NCI-H774 (cell line): ENCODE measurements around the gene APOH.

Experiments
- DNase-seq: peaks from one replicate; lab custom pipeline; 2025; lab: John Stamatoyannopoulos, UW

APOH gene

DNA sequence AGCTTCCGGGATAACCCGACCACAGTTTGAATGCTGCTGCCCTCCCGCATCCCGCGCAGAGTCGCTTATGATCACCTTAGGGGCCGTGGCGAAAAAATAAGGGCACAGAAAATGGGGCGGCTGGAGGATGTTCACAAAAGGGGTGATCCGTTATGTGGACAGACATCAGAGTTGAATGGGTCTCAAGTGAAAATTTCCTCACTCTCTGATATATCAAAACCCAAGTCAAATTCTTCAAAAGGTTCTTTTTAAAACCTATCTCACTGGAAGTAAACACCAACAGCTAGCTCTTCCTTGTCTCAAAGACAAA, 36.9 kb downstream of the APOH start:
- DNase-seq, result no peak

DNA sequence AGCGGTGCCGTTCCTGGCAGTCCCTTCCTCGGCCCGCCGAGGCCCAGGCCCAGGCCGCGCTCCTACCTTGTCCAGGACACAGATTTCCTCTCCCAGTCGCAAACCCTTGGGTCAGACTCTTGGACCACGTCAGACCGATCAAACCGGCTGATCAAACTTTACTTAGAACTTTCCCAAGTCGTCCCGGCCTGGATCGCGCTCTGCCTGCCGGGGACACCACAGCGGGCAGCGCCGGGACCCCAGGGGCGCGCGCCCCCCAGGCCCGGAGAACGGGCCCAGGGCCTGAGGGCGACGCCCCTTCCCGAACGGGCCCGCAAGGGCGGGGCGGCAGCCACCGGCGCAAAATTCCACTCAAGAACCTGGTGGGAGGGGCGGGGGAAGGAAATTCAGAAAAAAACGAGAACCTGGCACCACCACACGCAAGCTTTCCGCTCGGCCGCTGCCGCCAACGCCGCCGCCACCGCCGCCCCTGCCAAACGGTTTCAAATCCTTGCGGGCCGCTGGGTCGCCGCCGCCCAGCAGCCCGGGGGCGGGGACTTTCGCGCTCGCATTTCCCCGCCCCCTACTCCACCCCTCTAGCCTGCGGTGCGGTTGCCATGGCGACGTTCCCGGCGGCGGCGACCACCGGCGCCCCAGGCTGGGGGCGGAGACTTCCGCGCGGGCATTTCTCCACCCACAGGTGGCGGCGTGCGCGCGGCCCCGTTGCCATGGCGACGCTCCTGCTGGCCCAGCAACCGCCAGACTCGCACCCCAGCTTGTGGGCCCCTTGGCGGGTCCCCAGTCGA, 37.4 kb downstream of the APOH start, which contains the start of gene CEP112:
TSS of gene CEP112 (minus strand) at position 541 of the 785 bp plus-strand sequence.
- peak; percentile 95 for DNase-seq

DNA sequence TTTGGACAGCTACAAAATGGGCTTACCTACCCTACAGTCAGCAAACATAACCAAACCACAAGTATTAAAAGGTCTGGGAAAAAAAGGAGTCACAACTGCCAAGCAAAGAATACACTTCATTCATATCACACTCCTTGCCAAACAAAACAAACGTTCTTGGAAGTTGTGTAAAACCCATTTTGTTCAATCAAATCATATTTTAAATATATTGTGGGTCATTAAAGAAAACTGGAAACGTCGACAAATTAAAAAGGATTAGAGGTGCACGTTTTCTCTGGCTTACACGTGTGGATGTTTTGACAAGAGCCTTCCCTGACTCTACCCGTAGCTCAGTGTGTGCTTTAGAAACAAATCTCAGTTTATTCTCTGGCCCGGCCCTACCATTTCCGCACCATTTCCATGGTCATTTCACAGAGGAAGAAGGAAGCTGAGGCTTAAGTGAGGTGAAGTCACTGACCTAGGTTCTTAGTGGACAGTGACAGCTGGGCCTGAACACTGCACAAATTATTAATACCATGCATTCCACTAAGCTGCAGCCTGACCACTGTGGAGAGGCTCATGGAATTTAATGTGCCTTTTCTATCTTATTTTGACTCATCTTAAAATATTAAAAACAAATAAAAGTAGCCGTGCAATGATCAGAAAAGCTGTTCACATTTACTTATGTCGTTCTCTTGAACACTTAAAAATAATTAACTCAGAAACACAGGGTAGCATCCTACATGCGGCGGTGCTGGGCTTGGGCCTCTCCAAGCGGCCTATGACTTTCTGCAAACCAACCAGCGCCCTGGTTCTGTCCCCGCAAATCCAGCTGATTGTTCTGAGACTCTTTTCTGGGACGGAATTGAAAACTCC, 38.2 kb downstream of the APOH start:
- no peak for DNase-seq

GRCh38 chr17:66187718-66188117, 41.5 kb downstream of the APOH start:
- no peak for DNase-seq

DNA sequence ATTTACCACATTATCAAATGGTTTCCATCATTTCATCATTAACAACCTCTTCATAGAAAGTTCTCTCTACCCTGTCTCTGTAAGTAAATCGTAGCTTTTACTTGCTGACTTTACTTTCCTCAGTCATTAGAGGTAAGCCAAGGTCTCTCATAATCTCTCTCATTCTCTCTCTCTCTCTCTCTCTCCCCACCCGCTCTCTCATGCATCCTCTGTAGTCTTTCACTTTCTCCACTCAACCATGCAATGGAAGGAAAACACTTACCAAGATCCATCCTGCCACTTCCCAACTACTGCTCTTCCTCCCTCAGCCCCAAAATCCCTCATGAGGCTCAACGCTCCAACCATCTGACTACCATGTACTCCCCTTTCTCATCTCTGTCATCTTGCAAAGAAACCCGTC, 43.4 kb downstream of the APOH start:
- DNase-seq, result no peak

DNA sequence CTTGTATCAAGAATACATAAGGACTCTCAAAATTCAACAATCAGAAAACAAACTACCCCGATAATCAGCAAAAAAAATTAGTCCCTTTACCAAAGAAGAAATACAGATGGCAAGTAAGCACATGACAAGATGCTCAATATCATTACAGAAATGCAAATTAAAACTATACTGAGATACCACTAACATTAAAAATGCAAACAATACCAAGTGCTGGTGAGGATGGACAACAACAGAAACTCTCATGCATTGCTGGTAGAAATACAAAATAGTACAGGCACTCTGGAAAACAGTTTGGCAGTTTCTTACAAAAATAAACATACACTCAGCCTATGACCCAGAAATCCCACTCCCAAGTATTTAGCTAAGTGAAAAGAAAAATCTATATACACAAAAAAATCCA, 44.8 kb downstream of the APOH start:
- no peak for DNase-seq

DNA sequence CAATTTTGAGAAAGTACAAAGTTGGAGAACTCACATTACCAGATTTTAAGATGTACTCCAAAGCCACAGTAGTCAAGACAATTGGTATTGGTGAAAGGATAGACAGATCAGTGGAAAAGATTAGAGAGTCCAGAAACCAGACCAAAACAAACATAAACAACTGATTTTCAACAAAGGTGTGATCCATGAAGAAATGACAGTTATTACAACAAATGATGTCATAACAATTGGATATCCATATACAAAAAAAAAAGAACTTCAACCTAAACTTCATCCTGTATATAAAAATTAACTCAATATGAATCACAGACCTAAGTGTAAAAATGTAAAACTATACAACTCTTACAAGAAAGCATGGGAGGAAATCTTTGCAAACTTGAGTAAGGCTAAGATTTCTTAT, 45.7 kb downstream of the APOH start:
- no peak for DNase-seq

GRCh38 chr17:66178642-66179041, 50.6 kb downstream of the APOH start:
- DNase-seq, result no peak

DNA sequence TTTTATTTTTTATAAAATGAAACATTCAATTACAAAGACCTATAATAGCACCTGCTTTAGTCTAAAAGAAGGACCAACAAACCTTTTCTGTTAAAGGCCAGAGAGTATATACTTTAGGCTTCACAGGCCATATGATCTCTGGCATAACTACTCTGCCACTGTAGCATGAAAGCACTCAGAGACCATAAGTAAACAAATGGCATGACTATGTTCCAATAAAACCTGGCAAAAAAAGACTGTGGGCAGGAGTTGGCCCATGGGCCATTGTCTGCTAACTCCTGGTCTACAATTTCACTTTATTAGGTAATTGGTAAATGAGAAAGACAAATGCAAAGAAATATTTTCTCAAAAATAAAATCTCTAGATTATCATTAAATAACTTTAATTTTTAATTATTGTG, 52.2 kb downstream of the APOH start:
- peak; percentile 98 for DNase-seq

GRCh38 chr17:66175892-66176291, 53.3 kb downstream of the APOH start:
- peak; percentile 42 for DNase-seq

DNA sequence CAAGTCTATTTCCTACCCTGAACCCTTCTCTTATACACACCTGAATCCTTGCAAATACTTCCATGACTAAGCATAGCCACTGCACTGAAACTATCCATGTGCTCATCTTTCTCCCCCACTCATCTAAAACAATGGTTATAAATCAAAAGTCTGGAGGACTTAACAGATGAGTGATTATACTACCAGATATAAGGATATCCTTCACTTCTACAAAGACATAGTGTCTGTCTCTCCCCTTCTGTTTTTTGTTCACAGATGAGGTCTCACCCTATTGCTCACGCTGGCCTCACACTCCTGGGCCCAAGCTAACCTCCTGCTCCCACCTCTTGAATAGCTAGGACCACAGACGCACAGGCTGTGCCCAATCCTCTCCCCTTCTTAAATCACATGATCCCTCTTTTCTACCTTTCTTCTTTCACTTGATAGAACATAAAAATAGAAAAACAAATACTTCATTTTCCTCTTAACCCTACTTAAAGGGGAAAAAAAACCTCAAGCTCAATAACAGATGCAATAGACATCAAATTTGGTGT, 56.5 kb downstream of the APOH start:
- DNase-seq, result no peak

DNA sequence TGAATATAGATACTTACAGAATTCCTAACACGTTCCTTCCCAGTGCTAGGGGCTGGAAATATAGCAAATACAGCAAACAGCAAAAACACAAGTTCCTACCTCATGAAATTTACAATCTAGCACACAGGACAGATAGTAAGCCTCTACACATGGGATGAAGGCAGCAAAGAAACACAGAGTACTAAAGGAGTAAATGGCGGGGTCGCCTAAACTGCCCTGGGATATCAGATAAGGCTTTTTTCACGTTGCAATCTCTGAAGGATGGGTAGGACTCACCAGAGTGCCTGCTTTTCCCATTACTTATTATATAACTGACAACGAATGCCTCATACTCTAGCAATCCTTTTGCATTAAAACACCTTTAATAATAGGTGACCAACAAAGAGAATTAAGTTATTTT, 57.1 kb downstream of the APOH start:
- DNase-seq, result no peak

- no peak for DNase-seq
These were observed 57.5 kb downstream of the APOH start for GRCh38 chr17:66171692-66172091.

DNA sequence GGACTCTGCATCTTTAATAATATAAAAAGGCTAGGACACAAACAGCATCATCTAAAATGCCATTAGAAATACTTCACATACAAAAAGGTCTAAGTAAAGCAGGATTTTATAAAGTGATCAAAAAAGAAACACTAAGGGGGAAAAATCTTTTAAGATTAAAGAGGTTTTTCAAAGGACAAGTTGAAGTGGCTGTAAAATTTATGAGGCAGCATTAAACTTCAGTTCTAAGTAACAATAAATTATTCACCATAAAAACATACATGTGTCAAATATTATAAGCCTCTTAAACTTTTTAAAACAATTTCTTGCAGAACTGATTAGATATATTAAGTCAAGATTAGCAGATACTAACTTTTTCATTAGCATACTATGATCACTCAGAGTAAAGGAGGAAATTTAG, 58.0 kb downstream of the APOH start:
- no peak for DNase-seq

GRCh38 chr17:66169839-66170238, 59.4 kb downstream of the APOH start:
- no peak for DNase-seq

GRCh38 chr17:66167189-66167815, 61.9 kb downstream of the APOH start:
- no peak for DNase-seq

DNA sequence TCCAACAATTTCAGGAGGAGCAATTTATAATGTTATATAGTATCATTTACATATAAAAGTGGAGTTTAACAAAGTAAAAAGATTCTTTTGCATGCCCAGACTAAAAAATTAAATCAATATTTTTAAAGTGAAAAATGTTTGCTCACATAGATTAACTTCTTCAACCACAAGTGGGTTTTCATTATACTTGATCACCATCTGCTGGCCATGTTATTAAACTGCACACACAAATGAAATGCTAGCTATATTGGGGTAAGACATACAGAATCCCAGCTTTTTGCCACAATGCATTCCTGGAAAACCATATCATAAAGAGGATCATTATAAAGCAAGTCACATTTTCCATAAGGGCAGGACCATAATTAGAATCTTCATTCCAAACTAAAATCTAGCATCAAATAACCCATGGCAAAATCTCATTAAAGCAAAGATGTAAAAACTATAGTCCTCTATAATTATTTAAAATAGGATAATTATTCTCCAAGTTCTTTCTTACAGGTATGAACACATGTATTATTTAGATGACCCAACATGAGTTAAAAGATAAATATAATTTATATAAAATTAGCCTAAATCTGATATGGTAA, 63.6 kb downstream of the APOH start:
- DNase-seq, result peak; percentile 69
